Pancreas (tissue), 10 donors: Measurements from ENCODE around the gene PLSCR4. TPM values are rescaled to one million over a fixed set of nuclear protein-coding genes. Genes with fewer than 3 reads are reported as not detected.

ENCODE experiments used
- ATAC-seq, 4 donors: fragments of 200-7000 bp; cut with Tn5 transposase; one replicate each; pipeline versions ENCODE4 v1.8.0 to v1.9.1; 2020; ENCODE audit warnings: mild to moderate bottlenecking in 4 of 4, moderate library complexity in 4 of 4
- DNase-seq, 6 donors: peaks; one replicate each; pipeline ENCODE4 v3.0.0-alpha.2; 2020
- FAIRE-seq: peaks from 2 replicates; lab custom pipeline; 2012; peaks lifted over from hg19 to GRCh38; lab: Jason Lieb, UNC
- H3K27ac ChIP-seq, 4 donors: fragments of 200-600 bp; sonication (generic); 1 replicate in 3 of 4; 2 replicates in 1 of 4; pipeline versions ENCODE4 v1.5.0 to v1.8.0; 2020
- H3K27me3 ChIP-seq, 4 donors: fragments of 200-600 bp; one replicate each; pipeline ENCODE4 v1.8.0; 2021
- H3K36me3 ChIP-seq, 3 donors: fragments of 200-600 bp; sonication (generic) in 1 of 3; one replicate each; pipeline versions ENCODE4 v1.5.0 to v1.8.0; 2020 to 2021
- H3K4me1 ChIP-seq, 3 donors: fragments of 200-600 bp; one replicate each; pipeline ENCODE4 v1.8.0; 2021
- H3K4me3 ChIP-seq, 4 donors: fragments of 200-600 bp; sonication (generic) in 2 of 4; one replicate each; pipeline versions ENCODE4 v1.5.0 to v1.8.0; 2020 to 2021
- H3K9me3 ChIP-seq, 4 donors: fragments of 200-600 bp; one replicate each; pipeline ENCODE4 v1.8.0; 2021
- WGBS, 2 donors: extraction: QIAGEN DNeasy Blood & Tissue Kit; methylation state at CpG; one replicate each; pipeline ENCODE4 v1.1.7; 2013; 5-methylcytosine and 5-hydroxymethylcytosine counted together
- intact Hi-C, 3 donors: fragments of 100-400 bp; cut with DNase I; formaldehyde crosslinking; loops; one replicate each; pipeline versions ENCODE4 v1.11.1 to v1.14.2; 2022
- polyA plus RNA-seq, 2 donors: library from polyadenylated mRNA; stranded (reverse); fragments of 200-250 nt; gene quantifications; one replicate each; pipeline ENCODE4 v1.2.3, GENCODE V29; 2013
- total RNA-seq, 6 donors: library from RNA; stranded (reverse); fragmentation: NEBNext Ultra II Directional in 4 of 6; extraction: Animal tissue kit (Norgen Biotek cat#: 25700) in 4 of 6; gene quantifications; one replicate each; pipeline versions ENCODE4 v1.2.1 to v1.2.4, GENCODE V29; 2021 to 2023
- TF ChIP-seq, protein P1 (sequence below), 4 donors: fragments of 200-600 bp; sonication (generic) in 3 of 4; IDR thresholded peaks; one replicate each; pipeline versions ENCODE4 v1.5.0 to v1.8.0; 2021; ENCODE audit warnings: antibody characterized with exemption in 4 of 4
- donor health status: healthy with polysubstance abuse.
- donor health status: DM: no; HTN: no; CAD: no; lungs with moderate emphysema.
- donor health status: DM: no; HTN: no; CAD: no.
- donor health status: control.
- donor health status: control.
- donor health status: Bipolar disorder and iron deficiency.
- donor health status: DM: yes; HTN: yes; CAD: no.
- donor health status: DM: no; HTN: no; CAD: no.
- donor health status: DM: no; HTN: no; CAD: no.
- donor health status: DM: yes; HTN: yes; CAD: no.

The PLSCR4 gene
- total and polyA plus RNA-seq, 8 donors, result 5.6 to 28.2 (median 12.7) TPM

DNA sequence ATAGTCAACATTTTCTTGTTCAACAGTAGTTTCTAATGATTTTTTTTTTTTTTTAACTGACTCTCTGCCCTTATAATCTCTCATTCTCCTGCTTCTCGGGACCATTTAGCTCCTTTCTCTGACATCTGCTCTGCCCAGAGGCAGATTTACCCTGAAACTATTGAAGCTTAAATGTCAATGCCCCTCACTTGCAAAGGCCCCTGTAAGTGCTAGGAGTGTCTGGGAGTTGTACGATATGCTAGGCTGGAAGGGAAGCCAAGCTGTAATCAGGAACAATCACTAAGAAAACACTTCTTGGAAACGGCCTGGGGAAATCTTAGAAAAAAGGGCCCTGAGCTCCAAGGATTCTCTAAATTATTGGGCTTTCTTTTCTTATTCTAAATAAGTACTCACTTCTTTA is 84.1 kb downstream of the PLSCR4 start:
- Histone ChIP-seq H3K27ac (peak overlapping the region in 3 of 4 donors; percentile 41 to 69 (median 48)), H3K4me1 (peaks cover 6 to 27% (median 19%) of the 10 kb centered on the region in 3 donors), H3K4me3 (no peak overlapping the region), H3K36me3 (no peaks in the 10 kb centered on the region), H3K9me3 (no peaks in the 10 kb centered on the region), H3K27me3 (no peaks in the 10 kb centered on the region)
- WGBS, 2 donors, result 20 to 24% methylated on average over 3 of the region's 3 CpGs
- no peak for FAIRE-seq
- TF ChIP-seq, protein P1, sequence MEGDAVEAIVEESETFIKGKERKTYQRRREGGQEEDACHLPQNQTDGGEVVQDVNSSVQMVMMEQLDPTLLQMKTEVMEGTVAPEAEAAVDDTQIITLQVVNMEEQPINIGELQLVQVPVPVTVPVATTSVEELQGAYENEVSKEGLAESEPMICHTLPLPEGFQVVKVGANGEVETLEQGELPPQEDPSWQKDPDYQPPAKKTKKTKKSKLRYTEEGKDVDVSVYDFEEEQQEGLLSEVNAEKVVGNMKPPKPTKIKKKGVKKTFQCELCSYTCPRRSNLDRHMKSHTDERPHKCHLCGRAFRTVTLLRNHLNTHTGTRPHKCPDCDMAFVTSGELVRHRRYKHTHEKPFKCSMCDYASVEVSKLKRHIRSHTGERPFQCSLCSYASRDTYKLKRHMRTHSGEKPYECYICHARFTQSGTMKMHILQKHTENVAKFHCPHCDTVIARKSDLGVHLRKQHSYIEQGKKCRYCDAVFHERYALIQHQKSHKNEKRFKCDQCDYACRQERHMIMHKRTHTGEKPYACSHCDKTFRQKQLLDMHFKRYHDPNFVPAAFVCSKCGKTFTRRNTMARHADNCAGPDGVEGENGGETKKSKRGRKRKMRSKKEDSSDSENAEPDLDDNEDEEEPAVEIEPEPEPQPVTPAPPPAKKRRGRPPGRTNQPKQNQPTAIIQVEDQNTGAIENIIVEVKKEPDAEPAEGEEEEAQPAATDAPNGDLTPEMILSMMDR (IDR thresholded peaks at IDR 0.05), result no peak
- intact Hi-C loops, result no loop called here
- ATAC-seq, result peak; percentile 53 to 78 (median 67)
- no peak for DNase-seq

DNA sequence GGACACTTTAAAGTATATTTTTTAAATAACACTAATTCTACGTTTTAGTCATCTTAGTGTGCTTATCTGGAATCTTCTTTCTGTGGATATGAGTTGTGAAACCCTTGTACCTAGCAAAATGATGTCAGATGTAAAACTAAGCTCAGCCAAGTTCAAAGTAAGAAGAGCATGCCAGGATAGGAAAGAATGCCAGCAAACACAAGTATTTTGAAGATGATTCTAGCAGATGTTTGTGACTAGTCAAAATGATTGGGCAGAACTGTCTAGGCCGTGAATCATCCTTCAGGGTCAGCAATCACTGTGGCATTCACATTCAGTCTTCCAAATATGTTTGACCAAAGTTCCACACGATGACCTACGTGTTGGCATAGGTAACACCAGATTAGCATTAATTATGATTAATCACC is 84.5 kb downstream of the PLSCR4 start:
- FAIRE-seq (no peak), ATAC-seq (peak; percentile 32 to 51 (median 36)), DNase-seq (no peak)
- 21 to 23% methylated on average over 4 of the region's 4 CpGs for WGBS, 2 donors
- no peak overlapping the region for H3K4me3 ChIP-seq
- H3K27me3 ChIP-seq, result no peaks in the 10 kb centered on the region
- intact Hi-C loops, result no loop called here
- peak overlapping the region in 3 of 4 donors; percentile 41 to 69 (median 48) for H3K27ac ChIP-seq
- peaks cover 7 to 28% (median 20%) of the 10 kb centered on the region in 3 donors for H3K4me1 ChIP-seq
- TF ChIP-seq, protein P1 (IDR thresholded peaks at IDR 0.05), result no peak
- H3K36me3 ChIP-seq, result no peaks in the 10 kb centered on the region
- no peaks in the 10 kb centered on the region for H3K9me3 ChIP-seq

GRCh38 chr3:146165877-146166276 is 85.0 kb downstream of the PLSCR4 start:
- peak overlapping the region in 2 of 4 donors; percentile 48 to 69 for H3K27ac ChIP-seq
- no peaks in the 10 kb centered on the region for H3K27me3 ChIP-seq
- no peak overlapping the region for H3K4me3 ChIP-seq
- H3K9me3 ChIP-seq, result no peaks in the 10 kb centered on the region
- FAIRE-seq (no peak), DNase-seq (no peak), ATAC-seq (no peak)
- no peaks in the 10 kb centered on the region for H3K36me3 ChIP-seq
- intact Hi-C loops, result no loop called here
- peaks cover 7 to 28% (median 20%) of the 10 kb centered on the region in 3 donors for H3K4me1 ChIP-seq
- WGBS, 2 donors, result 48 to 50% methylated on average over 2 of the region's 2 CpGs
- TF ChIP-seq, protein P1 (IDR thresholded peaks at IDR 0.05), result no peak

DNA sequence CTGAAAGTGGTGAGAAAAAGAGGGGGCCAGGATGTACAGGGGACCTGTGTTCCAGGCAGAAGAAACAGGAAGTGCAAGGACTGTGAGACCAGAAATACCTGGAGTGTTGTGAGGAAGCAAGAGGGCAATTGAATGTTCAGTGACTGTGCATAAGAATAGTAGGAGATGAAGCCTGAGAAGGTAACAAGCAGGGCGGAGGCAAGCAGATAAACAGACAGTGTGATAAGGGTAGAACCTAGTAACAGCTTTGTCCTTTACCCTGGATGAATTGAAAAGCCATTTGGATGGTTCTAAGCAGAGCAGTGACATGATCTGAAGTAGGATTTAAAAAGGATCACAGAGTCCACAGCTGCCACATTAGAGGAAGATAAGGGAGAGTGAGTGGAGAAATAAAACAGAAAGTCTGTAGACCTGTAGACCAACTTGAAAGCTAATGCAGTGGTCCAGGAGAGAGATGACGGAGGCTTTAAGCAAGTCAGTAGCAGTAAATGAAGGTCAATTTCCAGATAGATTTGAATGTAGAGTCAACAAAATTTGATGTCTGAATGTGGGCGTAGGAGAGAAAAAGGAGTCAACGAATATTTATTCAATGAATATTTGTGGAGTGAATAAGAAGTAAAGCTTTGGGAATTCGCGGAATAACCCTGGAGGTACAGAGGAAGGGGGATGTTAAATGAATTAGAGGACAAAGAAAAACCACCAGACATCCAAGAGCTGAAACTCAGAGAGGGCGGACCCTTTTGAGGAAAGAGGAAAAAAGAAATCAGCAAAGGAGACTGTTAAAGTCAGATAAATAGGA is 85.7 kb downstream of the PLSCR4 start:
- H3K4me3 ChIP-seq, result no peak overlapping the region
- no peak for FAIRE-seq
- intact Hi-C loops, result no loop called here
- H3K36me3 ChIP-seq, result no peaks in the 10 kb centered on the region
- no peak for ATAC-seq
- H3K27me3 ChIP-seq, result no peaks in the 10 kb centered on the region
- TF ChIP-seq, protein P1 (IDR thresholded peaks at IDR 0.05), result no peak
- peaks cover 7 to 28% (median 20%) of the 10 kb centered on the region in 3 donors for H3K4me1 ChIP-seq
- peak overlapping the region in 1 of 4 donors; percentile 48 for H3K27ac ChIP-seq
- no peak for DNase-seq
- WGBS, 2 donors, result 81 to 82% methylated on average over 7 of the region's 7 CpGs
- H3K9me3 ChIP-seq, result no peaks in the 10 kb centered on the region

DNA sequence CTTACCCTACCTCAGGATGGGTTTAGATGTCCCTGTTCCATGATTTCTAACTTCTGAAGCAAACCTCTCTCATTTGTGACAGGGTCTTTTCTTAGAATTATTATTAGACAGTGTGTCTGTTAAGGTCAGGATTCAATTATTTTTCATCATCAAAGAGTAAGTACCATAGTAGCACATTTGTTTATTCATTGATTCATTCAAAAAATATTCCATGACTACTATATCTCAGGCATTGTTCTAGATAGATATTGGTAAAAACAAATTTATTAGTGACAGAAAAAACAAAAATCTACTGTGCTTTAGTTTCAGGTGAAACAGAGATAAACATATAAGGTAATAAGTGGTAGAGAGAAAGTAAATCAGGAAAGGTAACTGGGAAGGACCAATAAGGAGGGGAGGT is 86.4 kb downstream of the PLSCR4 start:
- no peaks in the 10 kb centered on the region for H3K36me3 ChIP-seq
- intact Hi-C loops, result no loop called here
- ATAC-seq (no peak), FAIRE-seq (no peak), DNase-seq (no peak)
- H3K4me1 ChIP-seq, result peaks cover 7 to 28% (median 20%) of the 10 kb centered on the region in 3 donors
- no peaks in the 10 kb centered on the region for H3K9me3 ChIP-seq
- H3K27me3 ChIP-seq, result no peaks in the 10 kb centered on the region
- H3K27ac ChIP-seq, result no peak overlapping the region
- no peak overlapping the region for H3K4me3 ChIP-seq
- TF ChIP-seq, protein P1 (IDR thresholded peaks at IDR 0.05), result no peak
